ENCODE measurements around the gene MIEF2.

DNA sequence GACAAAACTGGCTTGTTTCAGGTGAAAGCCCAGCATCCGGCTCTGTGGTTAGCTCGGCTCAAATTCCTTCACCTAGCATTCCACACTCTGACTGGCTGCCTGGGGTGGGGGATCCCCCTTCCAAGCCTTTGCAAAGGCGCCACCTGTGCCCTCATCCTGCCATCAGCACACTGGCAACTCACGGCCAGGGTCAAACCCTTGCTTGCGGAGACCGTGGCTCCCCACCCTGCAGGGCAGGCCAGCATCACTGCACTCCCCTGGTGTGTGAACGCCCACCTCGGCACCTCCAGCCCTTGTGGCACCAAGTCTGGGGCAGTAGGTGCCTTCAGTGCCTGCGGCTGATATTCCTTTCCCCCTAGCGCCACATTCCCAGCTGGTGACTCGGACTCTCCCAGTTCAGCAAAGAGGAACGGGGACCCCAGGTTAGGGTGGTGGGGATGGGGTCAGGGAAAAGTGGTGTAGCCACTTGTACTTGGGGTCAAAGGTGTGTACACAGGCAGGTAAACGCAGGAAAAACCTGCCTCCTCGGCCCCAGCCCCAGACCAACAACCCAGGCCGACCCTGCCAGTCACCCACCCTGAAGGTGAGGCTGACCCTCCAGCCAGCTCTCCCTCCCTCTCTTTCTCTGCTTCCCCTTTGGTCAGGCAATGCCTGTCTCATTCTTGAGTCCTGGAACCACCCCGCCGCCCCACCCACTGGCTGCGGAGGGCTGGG, 3.0 kb upstream of the MIEF2 start:
- TF ChIP-seq, protein P1, sequence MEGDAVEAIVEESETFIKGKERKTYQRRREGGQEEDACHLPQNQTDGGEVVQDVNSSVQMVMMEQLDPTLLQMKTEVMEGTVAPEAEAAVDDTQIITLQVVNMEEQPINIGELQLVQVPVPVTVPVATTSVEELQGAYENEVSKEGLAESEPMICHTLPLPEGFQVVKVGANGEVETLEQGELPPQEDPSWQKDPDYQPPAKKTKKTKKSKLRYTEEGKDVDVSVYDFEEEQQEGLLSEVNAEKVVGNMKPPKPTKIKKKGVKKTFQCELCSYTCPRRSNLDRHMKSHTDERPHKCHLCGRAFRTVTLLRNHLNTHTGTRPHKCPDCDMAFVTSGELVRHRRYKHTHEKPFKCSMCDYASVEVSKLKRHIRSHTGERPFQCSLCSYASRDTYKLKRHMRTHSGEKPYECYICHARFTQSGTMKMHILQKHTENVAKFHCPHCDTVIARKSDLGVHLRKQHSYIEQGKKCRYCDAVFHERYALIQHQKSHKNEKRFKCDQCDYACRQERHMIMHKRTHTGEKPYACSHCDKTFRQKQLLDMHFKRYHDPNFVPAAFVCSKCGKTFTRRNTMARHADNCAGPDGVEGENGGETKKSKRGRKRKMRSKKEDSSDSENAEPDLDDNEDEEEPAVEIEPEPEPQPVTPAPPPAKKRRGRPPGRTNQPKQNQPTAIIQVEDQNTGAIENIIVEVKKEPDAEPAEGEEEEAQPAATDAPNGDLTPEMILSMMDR (IDR thresholded peaks at IDR 0.05), result no peak
- no peak for TF ChIP-seq POLR2A (IDR thresholded peaks at IDR 0.05)
